GM18511 (cell line): Measurements from ENCODE around the gene FRRS1L.
A peak's percentile ranks its signal among the peaks of the same experiment; 100 is the strongest.

Experiments used
- ATAC-seq: cut with Tn5 transposase; IDR thresholded peaks from one replicate; pipeline ENCODE4 v1.9.1; 2021; ENCODE audit warnings: mild to moderate bottlenecking, moderate library complexity; ENCODE audit not compliant: unreplicated experiment

FRRS1L gene

DNA sequence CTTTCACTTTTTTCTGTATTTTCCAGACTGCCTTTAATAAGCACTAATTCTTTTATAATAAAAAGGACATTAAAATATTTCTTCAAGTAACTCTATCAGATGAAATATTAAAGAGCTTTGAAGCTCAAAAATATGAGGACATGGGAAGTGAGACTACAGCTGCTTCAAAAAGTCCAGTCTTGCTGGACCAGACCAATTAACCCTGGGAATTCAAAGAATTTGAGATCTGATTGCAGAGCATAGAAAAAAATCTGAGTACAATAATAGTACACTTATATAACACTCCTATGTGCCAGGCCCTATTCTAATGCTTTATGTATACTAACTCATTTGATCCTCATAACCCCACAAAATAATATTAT is 57.1 kb downstream of the FRRS1L start:
- no peak for ATAC-seq

DNA sequence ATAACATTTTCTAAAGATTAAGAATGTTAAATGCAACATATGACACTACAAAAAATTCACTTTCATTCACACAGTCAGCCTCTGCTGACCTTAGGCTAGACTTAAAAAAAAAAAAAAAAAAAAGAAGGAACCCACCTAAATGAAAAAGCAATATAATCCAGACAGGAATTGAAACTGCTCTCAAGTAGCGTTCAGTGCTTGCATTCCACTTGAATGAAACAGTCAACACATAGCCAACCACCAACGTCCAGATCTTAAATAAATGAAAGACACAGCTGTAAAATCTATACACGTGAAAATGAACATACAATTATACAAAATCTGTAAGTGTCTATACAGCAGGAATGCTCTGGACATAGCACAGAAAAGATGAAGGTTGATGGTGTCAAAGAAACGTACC is 58.7 kb downstream of the FRRS1L start:
- no peak for ATAC-seq

DNA sequence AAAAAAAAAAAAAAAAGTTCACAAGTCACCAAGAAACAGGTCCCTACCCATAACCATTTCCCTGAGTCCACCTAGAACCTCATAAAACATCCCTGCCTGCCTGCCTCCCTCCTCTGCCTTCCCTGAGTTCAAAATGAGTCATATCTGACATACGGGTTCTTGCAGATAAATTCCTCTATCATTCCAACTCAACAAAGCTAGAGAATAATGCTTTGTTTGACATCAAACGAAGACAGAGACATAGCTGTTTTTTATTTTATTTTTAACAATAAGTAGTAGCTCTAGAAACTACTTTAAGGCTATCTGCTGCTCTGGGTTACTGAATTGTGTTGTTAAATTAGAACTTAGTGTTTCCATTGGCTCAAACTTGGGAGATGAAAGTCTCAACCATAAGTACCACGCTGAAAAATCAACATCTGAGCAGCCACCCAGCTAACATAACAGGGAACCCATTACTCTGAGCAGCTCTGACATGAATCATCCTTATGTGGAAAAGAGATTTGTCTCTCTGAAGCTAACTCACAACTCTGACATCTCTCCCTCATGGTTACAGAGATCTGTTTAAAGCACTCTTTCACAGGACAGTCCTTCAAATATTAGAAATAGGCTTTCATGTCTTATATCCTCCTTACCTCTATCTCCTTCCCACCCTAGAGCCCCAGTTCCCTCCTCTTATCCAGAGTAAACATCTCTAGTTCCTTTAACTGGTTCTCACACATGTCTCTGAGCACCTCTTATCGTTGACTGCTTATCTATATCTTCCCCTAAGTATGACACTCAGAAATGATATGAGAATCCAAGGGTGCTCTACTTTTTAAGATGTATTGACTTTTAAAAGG is 59.4 kb downstream of the FRRS1L start:
- ATAC-seq, result no peak

DNA sequence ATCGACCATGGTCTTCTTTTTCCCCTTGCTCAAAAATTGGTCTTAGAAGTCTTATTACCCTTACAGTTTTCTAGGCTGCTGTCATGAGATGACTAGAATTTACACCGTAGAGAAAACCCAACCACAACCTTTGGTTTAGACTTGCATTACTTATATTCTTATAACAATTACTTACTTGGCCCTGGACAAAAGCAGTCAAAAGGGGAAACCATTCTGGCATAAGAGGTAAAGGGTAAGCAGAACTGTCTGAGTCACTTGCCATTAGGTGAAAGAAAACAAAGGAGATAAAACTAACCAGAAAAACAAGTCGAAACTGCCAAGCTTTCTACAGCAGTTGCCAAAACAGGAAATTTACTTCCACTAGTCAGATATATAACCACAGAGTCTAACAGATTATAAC is 65.2 kb downstream of the FRRS1L start:
- peak; percentile 85 for ATAC-seq

DNA sequence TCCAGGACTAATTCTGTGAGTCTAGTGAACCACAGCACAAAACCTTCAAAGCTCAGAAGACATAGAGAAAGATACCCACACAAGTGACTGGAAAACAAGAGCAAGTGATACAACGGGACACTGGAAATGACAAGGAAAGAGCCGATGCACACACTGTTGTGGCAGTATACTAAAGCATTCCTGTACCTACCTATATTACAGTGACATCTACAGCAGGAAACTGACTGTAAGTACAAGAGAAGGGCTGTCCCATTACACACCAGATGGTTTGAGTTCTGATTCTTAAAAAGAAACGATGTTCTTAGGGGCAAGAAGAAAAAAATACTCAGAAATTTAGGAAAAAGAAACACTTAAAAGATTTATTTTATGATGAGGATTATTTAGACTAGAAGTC is 65.8 kb downstream of the FRRS1L start:
- no peak for ATAC-seq

DNA sequence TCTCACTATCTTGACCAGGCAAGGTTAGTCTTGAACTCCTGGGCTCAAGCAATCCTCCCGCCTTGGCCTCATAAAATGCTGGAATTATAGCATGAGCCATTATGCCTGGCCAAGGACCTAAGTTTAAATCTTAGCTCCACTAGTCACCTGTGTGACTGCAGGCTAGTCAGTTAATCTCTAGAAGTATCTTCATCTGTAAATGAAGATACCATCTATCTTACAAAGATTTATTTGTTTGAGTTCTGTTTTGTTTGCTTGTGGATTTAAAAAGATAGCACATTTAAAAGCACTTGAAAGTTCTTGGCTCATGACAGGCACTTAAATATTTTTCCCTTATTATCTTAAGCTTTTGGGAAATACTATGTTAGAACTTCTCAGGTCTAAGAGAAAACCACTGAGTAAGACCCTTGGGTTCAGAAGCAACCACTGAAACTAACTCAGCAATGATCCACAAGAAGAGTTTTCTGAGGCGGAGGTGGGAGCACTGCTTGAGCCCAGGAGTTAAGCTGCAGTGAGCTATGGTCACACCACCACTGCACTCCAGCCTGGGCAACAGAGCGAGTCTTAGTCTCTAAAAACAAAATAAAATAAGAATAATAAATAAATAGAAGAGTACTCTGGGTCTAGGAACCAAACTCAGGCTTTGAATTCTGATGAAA is 66.4 kb downstream of the FRRS1L start:
- no peak for ATAC-seq

DNA sequence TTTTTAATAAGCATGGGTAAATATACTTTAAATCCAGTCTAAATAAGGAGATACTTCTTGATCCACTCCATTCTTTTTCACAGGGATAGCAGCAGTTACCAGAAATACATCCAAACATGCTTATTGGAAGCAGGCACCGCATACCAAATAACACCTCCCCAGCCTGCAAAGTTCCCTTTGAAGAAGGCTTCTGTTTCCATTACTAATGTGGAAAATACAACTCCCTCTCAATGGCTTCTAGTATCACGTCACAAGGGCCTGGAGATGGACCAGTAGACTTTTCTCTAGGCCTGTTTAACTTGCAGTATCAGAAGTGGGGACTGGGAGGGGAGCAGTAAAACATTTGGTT is 68.1 kb downstream of the FRRS1L start:
- ATAC-seq, result no peak

DNA sequence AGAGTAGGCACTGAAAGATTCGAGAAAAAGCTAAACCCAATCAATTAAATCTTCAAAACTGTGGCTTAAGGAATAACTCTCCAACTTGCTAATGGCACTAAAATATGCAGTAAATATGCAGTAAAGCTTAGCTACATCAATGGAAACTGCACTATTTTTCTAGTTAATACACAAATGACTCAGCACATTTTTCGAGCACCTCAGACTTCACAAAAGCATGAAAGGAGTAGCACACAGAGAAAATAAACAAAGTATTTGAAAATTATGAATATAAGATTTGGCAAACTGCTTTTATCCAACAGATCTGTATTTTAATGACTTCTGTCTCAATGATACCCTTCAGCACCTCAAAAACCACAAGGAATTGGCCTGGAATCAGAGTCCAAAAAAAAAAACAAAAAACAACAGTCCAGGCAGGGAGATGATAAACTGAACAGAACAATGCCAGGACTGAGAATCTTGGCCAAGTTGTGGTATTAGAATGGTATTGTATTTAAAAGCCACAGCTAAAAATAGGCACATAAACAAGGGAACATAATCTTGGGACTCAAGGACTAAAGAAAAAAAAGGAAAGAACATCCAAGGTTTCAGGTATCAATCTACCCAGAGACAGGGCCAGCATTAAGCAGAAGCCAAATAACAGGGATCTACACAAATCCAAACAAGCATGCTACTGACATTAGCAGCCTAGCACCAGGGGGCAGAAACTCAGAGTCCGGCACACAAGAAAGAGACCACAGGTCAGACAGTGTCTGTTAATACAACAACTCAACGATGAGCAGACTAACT is 68.7 kb downstream of the FRRS1L start:
- ATAC-seq, result no peak

DNA sequence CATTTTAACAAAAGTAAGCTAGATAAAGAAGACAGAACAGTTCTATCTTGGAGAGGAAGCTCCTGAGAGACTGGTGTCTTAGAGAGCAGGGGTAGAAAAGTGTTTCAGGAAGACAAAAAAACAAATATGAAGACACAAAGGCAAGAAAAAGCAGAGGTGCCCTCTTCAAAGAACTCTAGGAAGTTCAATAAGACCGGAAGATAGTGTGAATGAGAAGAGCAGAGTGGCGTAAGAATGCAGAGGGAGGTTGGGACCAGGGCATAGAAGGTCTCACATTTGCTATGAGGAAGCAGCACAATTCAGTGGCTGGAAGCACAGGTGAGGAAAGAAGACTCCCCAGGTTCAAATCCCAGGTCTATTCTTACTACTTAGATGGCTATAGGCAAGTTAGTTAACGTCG is 69.9 kb downstream of the FRRS1L start:
- ATAC-seq, result no peak

DNA sequence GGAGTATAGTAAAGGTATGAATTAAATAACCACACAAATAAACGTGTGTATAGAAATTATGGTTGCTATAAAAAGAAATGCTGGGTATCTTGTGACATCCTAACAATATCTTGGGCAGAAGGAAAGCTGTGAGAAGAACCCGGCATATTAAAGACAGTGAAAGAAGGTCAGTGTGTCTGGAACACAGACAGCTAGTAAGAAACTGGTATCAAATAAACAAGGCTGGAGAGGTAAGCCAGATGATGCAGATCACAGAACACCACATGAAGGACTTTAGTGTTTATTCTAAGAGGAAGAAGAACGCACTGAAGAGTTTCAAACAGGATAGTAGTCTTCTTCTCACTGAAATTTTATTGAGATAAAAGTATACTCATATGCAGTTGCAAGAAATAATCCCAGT is 71.7 kb downstream of the FRRS1L start:
- no peak for ATAC-seq

DNA sequence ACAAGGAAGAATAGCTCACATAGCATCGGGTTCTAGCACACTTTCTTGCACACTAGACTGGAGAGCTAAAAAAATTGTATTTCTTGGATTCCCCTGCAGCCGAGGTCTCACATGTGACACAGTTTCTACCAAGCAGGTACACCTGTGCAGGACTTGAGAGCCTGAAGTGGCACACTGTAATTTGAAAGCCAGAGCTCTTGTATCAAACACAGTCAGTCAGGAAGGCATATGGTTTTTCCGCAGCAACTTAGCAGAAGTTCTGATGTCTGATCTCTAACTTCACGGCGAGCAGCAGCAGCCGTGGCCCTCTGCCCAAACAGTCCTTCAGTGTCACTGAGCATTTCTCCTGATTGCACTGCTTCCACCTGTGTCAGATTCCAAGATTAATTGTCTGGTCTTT is 72.8 kb downstream of the FRRS1L start:
- ATAC-seq, result no peak

DNA sequence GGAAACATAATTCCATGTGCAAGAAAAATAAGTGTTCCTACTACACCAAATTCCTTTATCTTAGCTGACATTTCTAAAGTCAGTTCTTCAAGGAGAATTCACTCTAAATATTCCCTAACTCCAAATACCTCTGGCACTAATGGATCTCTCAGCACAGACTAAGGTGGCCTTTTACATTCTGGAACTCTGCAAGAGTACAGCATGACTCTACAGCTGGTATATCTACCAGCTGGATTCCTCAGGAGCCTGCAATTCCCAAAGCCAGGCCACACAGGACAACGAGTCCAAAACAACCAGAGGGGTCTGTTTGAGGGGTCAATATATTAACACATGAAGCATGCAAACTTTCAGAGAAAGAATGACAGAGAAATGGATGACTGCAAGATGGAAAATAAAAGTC is 74.5 kb downstream of the FRRS1L start:
- no peak for ATAC-seq

DNA sequence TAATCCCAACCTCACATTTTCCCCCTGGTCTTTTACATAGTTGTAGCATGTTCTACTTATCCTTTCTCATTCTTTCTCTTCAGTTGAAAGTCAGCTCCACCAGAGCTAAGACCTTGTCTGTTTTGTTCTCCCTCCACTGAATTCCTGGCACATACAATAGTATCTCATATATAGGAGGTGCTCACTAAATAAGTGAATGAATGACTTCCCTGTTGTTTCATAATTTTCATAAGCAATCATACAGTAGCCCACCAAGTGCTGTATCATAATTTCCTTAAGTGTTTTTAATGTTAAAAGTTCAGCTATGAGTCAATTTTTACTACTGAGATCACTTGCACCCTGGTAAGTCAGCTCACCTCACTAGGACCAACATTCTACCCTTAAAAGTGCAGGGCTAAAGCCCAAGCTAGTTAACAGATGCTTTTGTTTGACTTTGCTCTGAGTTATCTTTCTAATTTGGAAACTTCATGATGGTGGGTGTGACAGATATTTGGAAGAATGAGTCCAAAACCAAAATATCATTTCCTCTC is 74.9 kb downstream of the FRRS1L start:
- ATAC-seq, result no peak

DNA sequence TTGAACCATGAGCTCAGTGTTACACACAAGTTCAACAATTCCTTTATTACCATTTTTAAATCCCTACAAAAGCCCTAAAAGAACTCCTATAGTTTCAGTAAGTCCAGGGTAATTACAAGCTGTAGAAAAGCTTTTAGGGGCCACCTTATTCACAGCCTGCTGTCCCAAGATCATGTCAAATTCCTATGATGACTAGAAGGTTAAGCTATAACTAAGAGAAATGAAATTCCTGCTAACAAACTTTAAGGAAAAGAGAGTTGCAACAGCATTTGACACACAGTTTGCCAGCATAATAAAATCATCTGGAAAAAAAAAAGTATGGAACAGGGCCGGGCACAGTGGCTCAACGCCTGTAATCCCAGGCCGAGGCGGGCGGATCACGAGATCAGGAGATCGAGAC is 78.8 kb downstream of the FRRS1L start:
- ATAC-seq, result no peak

DNA sequence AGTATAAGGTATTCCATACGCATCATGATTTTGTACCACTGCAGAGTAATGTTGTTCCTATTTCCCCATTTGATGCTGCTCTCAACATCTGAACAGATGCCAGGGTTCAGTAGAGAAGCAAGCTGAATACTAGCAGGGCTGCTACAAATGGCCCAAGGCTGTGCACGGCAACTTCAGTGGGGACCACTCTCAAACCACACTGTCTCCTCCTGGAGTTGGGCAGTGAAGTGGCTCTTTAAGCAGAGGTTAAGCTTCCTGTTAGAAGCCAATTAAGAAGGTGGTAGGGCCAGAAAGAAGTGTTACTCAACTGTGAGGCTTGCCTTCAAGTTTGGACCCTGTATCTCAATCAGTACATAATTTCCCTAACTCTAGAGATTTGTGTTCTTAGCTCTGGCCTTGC is 79.3 kb downstream of the FRRS1L start:
- no peak for ATAC-seq

DNA sequence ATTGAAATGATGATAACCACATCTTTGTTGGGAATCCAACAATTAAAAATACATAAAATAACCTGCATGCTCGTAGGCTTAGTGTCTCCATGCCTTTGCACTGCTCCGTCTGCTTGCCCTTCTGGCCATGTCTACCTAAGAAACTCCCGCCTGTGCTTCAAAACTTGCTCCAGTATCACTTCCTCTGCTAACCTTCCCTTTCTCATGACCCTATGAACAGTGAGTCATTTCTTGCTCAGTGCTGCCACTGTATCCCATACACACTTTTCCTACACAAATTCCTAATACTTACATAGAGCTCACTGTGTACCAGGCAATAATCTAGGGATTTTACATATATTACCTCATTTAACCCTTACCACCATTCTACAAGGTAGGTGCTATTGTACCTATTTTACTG is 80.8 kb downstream of the FRRS1L start:
- peak; percentile 97 for ATAC-seq

DNA sequence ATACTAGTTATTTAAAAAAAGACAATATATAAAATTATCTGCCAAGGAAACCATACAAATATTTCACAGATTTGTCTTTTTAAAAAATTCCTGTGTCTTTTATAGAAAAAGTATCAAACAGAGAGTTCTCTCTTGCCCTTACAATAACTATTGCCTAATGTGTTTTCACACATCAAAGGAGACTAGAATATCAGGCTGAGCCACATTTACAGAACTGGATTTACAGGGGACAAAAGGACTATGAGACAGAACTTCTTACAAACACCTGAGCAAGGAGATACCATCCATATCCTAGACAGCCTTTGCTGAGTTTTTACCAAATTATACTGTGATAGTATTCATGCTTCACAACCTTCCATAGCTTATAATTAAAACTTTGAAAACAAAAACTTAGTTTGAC is 81.5 kb downstream of the FRRS1L start:
- no peak for ATAC-seq

DNA sequence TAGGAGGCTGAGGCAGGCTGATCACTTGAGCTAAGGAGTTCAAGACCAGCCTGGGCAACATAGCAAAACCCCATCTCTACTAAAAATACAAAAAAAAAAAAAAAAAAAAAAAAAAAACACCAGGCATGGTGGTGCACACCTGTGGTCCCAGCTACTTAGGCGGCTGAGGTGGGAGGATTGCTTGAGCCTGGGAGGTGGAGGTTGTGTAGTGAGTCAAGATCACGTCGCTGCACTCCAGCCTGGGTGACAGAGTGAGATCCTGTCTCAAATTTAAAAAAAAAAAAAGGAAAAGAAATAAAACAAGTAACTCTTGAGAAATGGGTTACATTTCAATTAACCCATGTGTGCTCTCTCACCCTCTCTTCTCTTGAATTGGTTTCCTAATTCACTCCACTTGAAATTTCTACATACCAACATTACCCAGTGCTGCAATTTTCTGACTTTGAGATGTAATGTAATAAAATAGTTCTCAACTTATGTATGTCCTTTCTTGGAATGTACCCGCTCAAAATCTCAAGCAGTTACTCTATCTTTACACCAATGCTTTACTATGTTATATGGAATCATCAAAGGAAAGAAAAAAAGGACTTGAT is 83.1 kb downstream of the FRRS1L start:
- no peak for ATAC-seq

DNA sequence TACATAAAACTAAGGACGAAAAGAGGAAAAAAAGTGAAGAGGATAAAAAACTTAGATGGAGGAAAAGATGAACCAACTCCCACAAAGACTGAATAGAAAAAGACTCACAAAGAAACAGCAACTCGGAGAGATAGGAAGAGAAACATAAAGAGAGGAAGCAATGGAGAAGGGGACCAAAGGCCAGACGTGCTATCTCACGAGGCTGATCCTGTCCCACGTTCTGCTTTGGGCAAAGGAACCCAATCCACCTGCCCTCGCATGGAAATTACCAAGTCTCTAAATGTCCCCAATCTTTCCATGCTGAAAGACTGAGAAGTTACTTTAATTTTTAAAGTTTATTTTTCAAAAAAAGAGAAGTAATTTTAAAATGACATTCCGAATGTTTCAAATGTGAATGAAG is 83.9 kb downstream of the FRRS1L start:
- no peak for ATAC-seq

DNA sequence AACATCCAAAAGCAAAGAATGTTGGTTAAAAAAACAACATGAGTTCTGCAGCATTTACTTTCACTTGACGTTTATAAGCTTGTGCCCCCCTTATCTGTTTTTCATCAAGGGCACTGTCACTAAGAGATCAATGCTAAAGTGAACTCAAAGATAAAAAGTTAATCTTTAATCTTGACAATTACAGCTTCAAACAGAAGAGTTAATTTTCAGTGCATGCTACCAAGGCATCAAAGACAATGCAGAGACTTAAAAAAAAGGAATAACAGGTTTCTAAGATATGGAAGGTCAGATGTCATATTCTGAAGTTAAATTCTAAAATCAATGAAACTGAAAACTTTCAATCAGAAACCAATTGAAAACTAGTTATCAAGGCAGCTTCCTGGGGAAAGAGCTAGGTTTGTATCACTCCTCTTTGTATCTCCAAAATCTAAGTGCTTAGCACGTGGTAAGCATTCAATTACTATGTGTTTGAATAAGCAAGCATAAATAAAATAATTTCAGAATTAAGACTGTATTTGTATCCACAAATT is 84.9 kb downstream of the FRRS1L start:
- ATAC-seq, result no peak
